ENCODE results near the gene ARSJ.

The ARSJ gene

DNA sequence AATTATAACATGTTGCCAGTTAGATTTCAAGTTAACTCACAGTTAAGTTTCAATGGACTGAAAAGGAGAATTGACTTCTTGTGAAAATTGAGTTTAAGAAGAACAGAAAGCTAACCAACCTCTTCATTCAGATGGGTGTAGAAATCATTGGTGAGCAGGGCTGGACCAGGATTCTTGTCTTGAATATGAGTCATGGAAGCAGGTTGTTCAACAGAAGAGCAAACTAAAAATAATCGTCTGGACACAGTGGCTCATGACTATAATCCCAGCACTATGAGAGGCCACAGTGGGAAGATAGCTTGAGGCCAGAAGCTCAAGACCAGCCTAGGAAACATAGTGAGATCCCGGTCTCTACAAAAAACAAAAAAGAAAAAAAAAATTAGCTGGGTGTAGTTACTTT is 98.2 kb downstream of the ARSJ start:
- DNase-seq (ENCODE audit: insufficient read length, low spot score) (no peak), FAIRE-seq (no peak)
- TF ChIP-seq, protein P1, sequence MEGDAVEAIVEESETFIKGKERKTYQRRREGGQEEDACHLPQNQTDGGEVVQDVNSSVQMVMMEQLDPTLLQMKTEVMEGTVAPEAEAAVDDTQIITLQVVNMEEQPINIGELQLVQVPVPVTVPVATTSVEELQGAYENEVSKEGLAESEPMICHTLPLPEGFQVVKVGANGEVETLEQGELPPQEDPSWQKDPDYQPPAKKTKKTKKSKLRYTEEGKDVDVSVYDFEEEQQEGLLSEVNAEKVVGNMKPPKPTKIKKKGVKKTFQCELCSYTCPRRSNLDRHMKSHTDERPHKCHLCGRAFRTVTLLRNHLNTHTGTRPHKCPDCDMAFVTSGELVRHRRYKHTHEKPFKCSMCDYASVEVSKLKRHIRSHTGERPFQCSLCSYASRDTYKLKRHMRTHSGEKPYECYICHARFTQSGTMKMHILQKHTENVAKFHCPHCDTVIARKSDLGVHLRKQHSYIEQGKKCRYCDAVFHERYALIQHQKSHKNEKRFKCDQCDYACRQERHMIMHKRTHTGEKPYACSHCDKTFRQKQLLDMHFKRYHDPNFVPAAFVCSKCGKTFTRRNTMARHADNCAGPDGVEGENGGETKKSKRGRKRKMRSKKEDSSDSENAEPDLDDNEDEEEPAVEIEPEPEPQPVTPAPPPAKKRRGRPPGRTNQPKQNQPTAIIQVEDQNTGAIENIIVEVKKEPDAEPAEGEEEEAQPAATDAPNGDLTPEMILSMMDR (IDR thresholded peaks at IDR 0.05; ENCODE audit: insufficient read depth, missing control alignments) = no peak

DNA sequence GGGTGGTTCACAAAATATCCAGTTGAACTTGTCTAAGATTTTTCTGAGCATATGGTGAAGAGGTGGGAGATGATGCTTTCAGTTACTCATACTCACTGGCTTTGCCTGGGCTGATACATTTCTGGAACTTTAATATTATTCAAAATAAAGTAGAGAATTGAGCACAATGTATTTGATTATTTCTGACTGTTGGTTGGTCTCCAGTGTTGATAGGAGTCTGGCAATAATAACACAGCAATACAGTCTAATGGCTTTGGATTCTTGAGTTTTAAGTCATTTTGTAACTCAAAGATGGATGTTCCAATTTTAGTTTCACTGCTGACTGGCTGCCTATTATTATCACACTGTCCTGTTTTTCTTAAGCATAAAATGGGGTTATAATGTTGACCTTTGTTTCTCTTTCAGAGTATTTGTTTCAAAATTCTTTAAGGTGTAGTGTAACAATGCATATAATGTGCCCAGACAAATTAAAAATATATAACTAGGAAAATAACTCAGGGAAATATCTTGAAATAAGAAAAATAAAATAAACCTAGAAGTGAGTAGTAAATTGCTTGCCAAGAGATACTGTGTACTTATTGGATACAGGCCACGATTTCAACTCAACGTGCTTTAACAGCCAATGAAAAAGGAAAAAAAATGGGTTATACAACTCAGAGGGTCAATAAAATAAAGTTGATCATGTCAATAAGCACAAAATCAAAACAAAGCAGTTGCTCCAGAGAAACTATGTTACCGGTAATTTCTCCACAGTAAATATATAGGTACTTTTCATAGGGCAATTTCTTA is 99.0 kb downstream of the ARSJ start:
- FAIRE-seq (no peak), DNase-seq (ENCODE audit: insufficient read length, low spot score) (no peak)
- TF ChIP-seq, protein P1 (IDR thresholded peaks at IDR 0.05; ENCODE audit: insufficient read depth, missing control alignments) = no peak

DNA sequence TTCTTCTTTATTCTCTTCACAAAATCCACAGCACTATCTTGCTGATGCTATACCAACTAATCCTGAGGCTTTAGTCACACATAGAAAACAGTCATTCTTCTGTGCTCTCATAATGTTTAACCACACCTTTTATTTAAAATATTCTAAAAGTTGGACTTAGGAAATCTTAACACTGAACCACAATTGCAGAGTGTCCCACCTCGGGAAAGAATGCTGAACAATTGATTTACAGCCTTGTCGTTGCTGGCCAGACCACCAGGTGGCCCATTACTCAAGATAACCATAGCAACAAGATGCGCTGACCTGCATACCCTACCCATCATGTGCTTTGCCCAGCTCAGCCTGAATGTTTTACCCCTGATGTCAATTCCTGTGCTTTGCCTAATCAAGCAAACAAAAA is 100.8 kb downstream of the ARSJ start:
- DNase-seq (ENCODE audit: insufficient read length, low spot score) (no peak), FAIRE-seq (no peak)

DNA sequence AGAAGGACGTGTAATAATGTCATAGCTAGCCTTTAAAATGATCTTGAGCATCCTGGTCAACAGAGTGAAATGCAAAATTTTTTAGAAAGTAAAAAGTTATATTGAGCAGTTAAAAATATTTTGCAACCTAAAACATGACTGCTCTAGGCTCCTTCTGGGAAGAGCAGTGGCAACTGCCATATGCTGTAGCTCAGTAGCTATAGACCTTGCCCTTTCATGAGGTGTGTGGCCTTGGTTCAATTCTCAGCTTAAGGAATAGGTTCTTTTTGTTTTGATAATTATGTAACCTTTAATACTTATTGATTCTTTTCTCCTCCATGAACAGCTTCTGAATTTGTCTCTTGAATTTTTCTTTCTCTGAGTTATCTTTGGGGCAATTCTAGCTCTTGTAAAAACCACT is 105.0 kb downstream of the ARSJ start:
- TF ChIP-seq, protein P1 (IDR thresholded peaks at IDR 0.05; ENCODE audit: insufficient read depth, missing control alignments) = no peak
- DNase-seq (ENCODE audit: insufficient read length, low spot score) (no peak), FAIRE-seq (no peak)

More for the DNA sequence above, 100.8 kb downstream of the ARSJ start:
- TF ChIP-seq, protein P1 (IDR thresholded peaks at IDR 0.05; ENCODE audit: insufficient read depth, missing control alignments) = peak; percentile 27

DNA sequence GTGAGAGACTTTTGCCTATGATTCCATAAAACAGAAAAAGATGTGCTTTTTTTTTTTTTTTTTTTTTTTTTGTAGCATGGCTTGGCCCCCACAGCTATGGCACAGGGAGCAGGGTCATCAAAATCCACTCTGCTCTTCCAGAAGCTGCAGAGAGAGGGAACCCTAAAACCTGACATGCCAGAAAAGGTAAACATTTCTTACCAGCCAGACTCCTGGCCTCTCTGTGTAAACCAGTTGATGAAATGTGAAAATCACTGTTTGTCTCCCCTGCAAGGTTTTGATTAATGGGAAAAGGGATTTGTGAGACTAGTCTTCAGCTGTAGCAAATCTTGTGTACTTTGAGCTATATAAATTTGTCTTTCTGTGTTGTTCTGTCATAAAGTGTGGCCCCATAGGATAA is 105.9 kb downstream of the ARSJ start:
- DNase-seq (ENCODE audit: insufficient read length, low spot score) = no peak
- TF ChIP-seq, protein P1 (IDR thresholded peaks at IDR 0.05; ENCODE audit: insufficient read depth, missing control alignments) = no peak
- no peak for FAIRE-seq

DNA sequence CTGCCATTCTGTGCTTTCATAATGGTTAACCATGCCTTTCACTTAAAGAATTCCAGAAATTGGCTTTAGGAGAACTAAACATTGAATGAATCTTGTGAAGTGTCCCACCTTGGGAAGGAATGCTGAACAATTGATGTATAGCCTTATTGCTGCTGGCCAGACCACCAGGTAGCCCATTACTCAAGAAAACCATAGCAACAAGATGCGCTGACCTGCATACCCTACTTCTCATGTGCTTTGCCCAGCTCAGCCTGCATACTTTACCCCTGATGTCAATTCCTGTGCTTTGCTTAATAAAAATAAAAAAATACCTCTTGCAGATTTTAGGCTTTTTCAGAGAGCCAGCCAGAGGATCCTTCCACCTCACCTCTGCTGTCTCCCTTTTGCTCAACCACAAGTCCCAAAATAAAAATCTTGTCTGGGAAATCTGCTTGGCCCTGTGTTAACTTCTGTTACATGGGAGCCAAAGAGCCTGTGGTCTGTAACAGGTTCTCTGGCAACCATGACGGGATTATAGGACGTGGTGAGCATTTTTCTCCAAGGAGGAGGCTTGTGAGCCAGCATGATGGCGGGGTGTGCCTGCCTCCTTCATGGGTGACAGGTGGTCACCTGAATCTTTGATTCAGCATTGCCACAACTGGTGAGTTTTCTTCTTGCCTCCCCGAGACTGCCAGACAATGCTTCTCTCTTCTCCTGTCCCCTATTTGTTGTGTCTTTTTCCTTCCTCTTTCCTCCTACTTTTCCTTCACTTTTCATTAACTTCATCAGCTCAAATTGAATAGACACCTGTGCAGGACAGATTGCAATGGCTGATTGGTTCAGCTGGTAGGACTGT is 106.8 kb downstream of the ARSJ start:
- TF ChIP-seq, protein P1 (IDR thresholded peaks at IDR 0.05; ENCODE audit: insufficient read depth, missing control alignments) = no peak
- DNase-seq (ENCODE audit: insufficient read length, low spot score) (no peak), FAIRE-seq (no peak)
